Measurements from ENCODE around the gene CATSPER4. TPM values are rescaled to one million over a fixed set of nuclear protein-coding genes. Genes with fewer than 3 reads are reported as not detected.

The CATSPER4 gene
- total and polyA plus RNA-seq, 4 experiments from 2014 or later, result not detected

GRCh38 chr1:26154750-26155149, 35.7 kb upstream of the CATSPER4 start:
- Mint-ChIP-seq H3K4me3 (no peak overlapping the region), H3K36me3 (no peaks in the 10 kb centered on the region), H3K9me3 (no peaks in the 10 kb centered on the region), H3K4me1 (peaks cover 0 to 6% (median under 1%) of the 10 kb centered on the region in 4 donors), H3K27ac (no peak overlapping the region), H3K27me3 (peaks cover 20 to 35% of the 10 kb centered on the region in 2 donors)
- H3K27me3 ChIP-seq (ENCODE audit: insufficient read depth, low read length), result no peaks in the 10 kb centered on the region
- no peak overlapping the region for H3K27ac ChIP-seq (ENCODE audit: low read depth, low read length)
- ChIA-PET POLR2A (ENCODE audit: partially characterized antibody) (interaction anchor here (0.9 to 1.0 kb wide), 2 partner anchors 15 to 29 kb away, joined by 3 read pairs; partner anchors contain the start of gene ZNF593), CTCF (ENCODE audit: partially characterized antibody) (interaction anchor here (0.6 to 2.3 kb wide), 5 partner anchors 9 to 242 kb away, joined by 3 to 6 read pairs (median 3); partner anchors contain the start of gene ZNF593)
- intact Hi-C loops (cut with micrococcal nuclease), result no loop called here
- H3K9me3 ChIP-seq (ENCODE audit: control insufficient read depth in 1 of 2, low read length in 2 of 2), result no peaks in the 10 kb centered on the region
- no peaks in the 10 kb centered on the region for H3K36me3 ChIP-seq (ENCODE audit: insufficient read depth, low read length)
- H3K4me3 ChIP-seq (ENCODE audit: low read length in 2 of 2), result no peak overlapping the region
- no peaks in the 10 kb centered on the region for H3K4me1 ChIP-seq (ENCODE audit: insufficient read depth, low read length)
- DNase-seq, result no peak

- H3K27me3 ChIP-seq (ENCODE audit: insufficient read depth, low read length), result no peaks in the 10 kb centered on the region
- H3K4me1 ChIP-seq (ENCODE audit: insufficient read depth, low read length), result no peaks in the 10 kb centered on the region
- H3K4me3 ChIP-seq (ENCODE audit: low read length in 2 of 2), result no peak overlapping the region
- Mint-ChIP-seq H3K4me3 (no peak overlapping the region), H3K27ac (peak overlapping the region in 1 of 7 donors; percentile 37), H3K4me1 (peaks cover 0 to 6% (median under 1%) of the 10 kb centered on the region in 4 donors), H3K27me3 (peaks cover 20 to 34% of the 10 kb centered on the region in 2 donors), H3K36me3 (no peaks in the 10 kb centered on the region), H3K9me3 (no peaks in the 10 kb centered on the region)
- CTCF ChIA-PET (ENCODE audit: partially characterized antibody), result interaction anchor here (0.7 to 1.3 kb wide), 4 partner anchors 8 to 120 kb away, joined by 3 to 4 read pairs (median 4); partner anchors contain the start of gene ZNF593
- DNase-seq, result no peak
- no peak overlapping the region for H3K27ac ChIP-seq (ENCODE audit: low read depth, low read length)
- no peaks in the 10 kb centered on the region for H3K9me3 ChIP-seq (ENCODE audit: control insufficient read depth in 1 of 2, low read length in 2 of 2)
- POLR2A ChIA-PET (ENCODE audit: partially characterized antibody), result interaction anchor here (0.9 to 1.0 kb wide), 2 partner anchors 14 to 30 kb away, joined by 3 read pairs; partner anchors contain the start of gene ZNF593
- intact Hi-C loops (cut with micrococcal nuclease), result no loop called here
- no peaks in the 10 kb centered on the region for H3K36me3 ChIP-seq (ENCODE audit: insufficient read depth, low read length)
Measured at GRCh38 chr1:26155370-26156284, 34.8 kb upstream of the CATSPER4 start.

- intact Hi-C loops (cut with micrococcal nuclease), result no loop called here
- no peak overlapping the region for H3K4me3 Mint-ChIP-seq
- CTCF ChIA-PET (ENCODE audit: partially characterized antibody), result interaction anchor here (0.7 to 2.1 kb wide), 5 partner anchors 11 to 121 kb away, joined by 3 to 10 read pairs (median 5); partner anchors contain the start of gene ZNF593
- H3K36me3 ChIP-seq (ENCODE audit: insufficient read depth, low read length), result no peaks in the 10 kb centered on the region
- H3K27ac Mint-ChIP-seq, result peak overlapping the region in 1 of 7 donors; percentile 47
- no peaks in the 10 kb centered on the region for H3K9me3 ChIP-seq (ENCODE audit: control insufficient read depth in 1 of 2, low read length in 2 of 2)
- no peak for DNase-seq
- no peak overlapping the region for H3K4me3 ChIP-seq (ENCODE audit: low read length in 2 of 2)
- H3K27ac ChIP-seq (ENCODE audit: low read depth, low read length), result no peak overlapping the region
- POLR2A ChIA-PET (ENCODE audit: partially characterized antibody), result no interaction called here
- peaks cover 0 to 6% (median under 1%) of the 10 kb centered on the region in 4 donors for H3K4me1 Mint-ChIP-seq
- H3K36me3 Mint-ChIP-seq, result no peaks in the 10 kb centered on the region
- no peaks in the 10 kb centered on the region for H3K27me3 ChIP-seq (ENCODE audit: insufficient read depth, low read length)
- no peaks in the 10 kb centered on the region for H3K4me1 ChIP-seq (ENCODE audit: insufficient read depth, low read length)
- no peaks in the 10 kb centered on the region for H3K9me3 Mint-ChIP-seq
- H3K27me3 Mint-ChIP-seq, result peaks cover 17 to 30% of the 10 kb centered on the region in 2 donors
Measured at GRCh38 chr1:26156285-26157038, 33.9 kb upstream of the CATSPER4 start.

- POLR2A ChIA-PET (ENCODE audit: partially characterized antibody), result no interaction called here
- Histone ChIP-seq H3K9me3 (ENCODE audit: control insufficient read depth in 1 of 2, low read length in 2 of 2) (no peaks in the 10 kb centered on the region), H3K4me3 (ENCODE audit: low read length in 2 of 2) (no peak overlapping the region), H3K36me3 (ENCODE audit: insufficient read depth, low read length) (no peaks in the 10 kb centered on the region), H3K4me1 (ENCODE audit: insufficient read depth, low read length) (peaks cover 5% of the 10 kb centered on the region), H3K27ac (ENCODE audit: low read depth, low read length) (no peak overlapping the region), H3K27me3 (ENCODE audit: insufficient read depth, low read length) (peaks cover 7% of the 10 kb centered on the region)
- H3K4me3 Mint-ChIP-seq, result no peak overlapping the region
- CTCF ChIA-PET (ENCODE audit: partially characterized antibody), result interaction anchor here (0.8 to 2.1 kb wide), 3 partner anchors 13 to 52 kb away, joined by 3 to 10 read pairs (median 3); partner anchors contain the start of gene ZNF593OS
- H3K4me1 Mint-ChIP-seq, result peaks cover 0 to 10% (median 5%) of the 10 kb centered on the region in 4 donors
- DNase-seq, result no peak
- H3K36me3 Mint-ChIP-seq, result no peaks in the 10 kb centered on the region
- intact Hi-C loops (cut with micrococcal nuclease), result no loop called here
- peaks cover 19 to 33% of the 10 kb centered on the region in 2 donors for H3K27me3 Mint-ChIP-seq
- H3K9me3 Mint-ChIP-seq, result no peaks in the 10 kb centered on the region
- H3K27ac Mint-ChIP-seq, result peak overlapping the region in 1 of 7 donors; percentile 57
Measured at GRCh38 chr1:26158271-26158907, 32.0 kb upstream of the CATSPER4 start.

- POLR2A ChIA-PET (ENCODE audit: partially characterized antibody), result no interaction called here
- Histone ChIP-seq H3K36me3 (ENCODE audit: insufficient read depth, low read length) (no peaks in the 10 kb centered on the region), H3K27me3 (ENCODE audit: insufficient read depth, low read length) (peaks cover 7% of the 10 kb centered on the region), H3K4me3 (ENCODE audit: low read length in 2 of 2) (no peak within 1 kb of the TSS), H3K4me1 (ENCODE audit: insufficient read depth, low read length) (peaks cover 12% of the 10 kb centered on the region), H3K9me3 (ENCODE audit: control insufficient read depth in 1 of 2, low read length in 2 of 2) (no peaks in the 10 kb centered on the region), H3K27ac (ENCODE audit: low read depth, low read length) (no peak within 1 kb of the TSS)
- Mint-ChIP-seq H3K36me3 (no peaks in the 10 kb centered on the region), H3K9me3 (no peaks in the 10 kb centered on the region), H3K4me3 (peak within 1 kb of the TSS in 1 of 8 donors; percentile 55), H3K4me1 (peaks cover 0 to 15% (median 8%) of the 10 kb centered on the region in 4 donors), H3K27ac (peak within 1 kb of the TSS in 1 of 7 donors; percentile 57), H3K27me3 (peaks cover 19 to 36% of the 10 kb centered on the region in 2 donors)
- DNase-seq, result no peak
- intact Hi-C loops (cut with micrococcal nuclease), result no loop called here
- CTCF ChIA-PET (ENCODE audit: partially characterized antibody), result interaction anchor here (0.8 to 1.0 kb wide), 3 partner anchors 13 to 53 kb away, joined by 3 read pairs; partner anchors contain the start of gene ZNF593OS
Measured at GRCh38 chr1:26158908-26159742, 31.3 kb upstream of the CATSPER4 start, which contains the start of gene FAM110D. TSS of gene FAM110D (plus strand) at chr1:26159079. CDS start at chr1:26161292, 2,213 bp downstream.

- H3K27ac Mint-ChIP-seq, result no peak overlapping the region
- H3K9me3 ChIP-seq (ENCODE audit: control insufficient read depth in 1 of 2, low read length in 2 of 2), result no peaks in the 10 kb centered on the region
- H3K4me3 Mint-ChIP-seq, result no peak overlapping the region
- H3K4me1 Mint-ChIP-seq, result peaks cover 0 to 15% (median 8%) of the 10 kb centered on the region in 4 donors
- ChIA-PET CTCF (ENCODE audit: partially characterized antibody) (interaction anchor here (1.0 kb wide), 1 partner anchor 15 kb away, joined by 3 read pairs; no protein-coding TSS in a partner anchor), POLR2A (ENCODE audit: partially characterized antibody) (interaction anchor here (0.7 kb wide), 1 partner anchor 75 kb away, joined by 5 read pairs; no protein-coding TSS in a partner anchor)
- intact Hi-C loops (cut with micrococcal nuclease), result no loop called here
- H3K36me3 Mint-ChIP-seq, result no peaks in the 10 kb centered on the region
- H3K4me3 ChIP-seq (ENCODE audit: low read length in 2 of 2), result no peak overlapping the region
- H3K36me3 ChIP-seq (ENCODE audit: insufficient read depth, low read length), result no peaks in the 10 kb centered on the region
- peaks cover 19 to 36% of the 10 kb centered on the region in 2 donors for H3K27me3 Mint-ChIP-seq
- no peak overlapping the region for H3K27ac ChIP-seq (ENCODE audit: low read depth, low read length)
- DNase-seq, result no peak
- no peaks in the 10 kb centered on the region for H3K9me3 Mint-ChIP-seq
- H3K4me1 ChIP-seq (ENCODE audit: insufficient read depth, low read length), result peaks cover 16% of the 10 kb centered on the region
- H3K27me3 ChIP-seq (ENCODE audit: insufficient read depth, low read length), result peaks cover 7% of the 10 kb centered on the region
Measured at GRCh38 chr1:26159743-26160039, 30.7 kb upstream of the CATSPER4 start.
